Measurements from ENCODE around the gene LHX1.
A peak's percentile ranks its signal among the peaks of the same experiment; 100 is the strongest.

Gene LHX1

GRCh38 chr17:36977066-36977465 lies 39.8 kb downstream of the LHX1 start:
- peaks cover 50% of the 10 kb centered on the region for H3K4me1 ChIP-seq (ENCODE audit: control insufficient read depth, insufficient read depth, low read length)
- POLR2A ChIA-PET: no interaction called here
- no peak overlapping the region for H3K4me3 ChIP-seq (ENCODE audit: low read depth, low read length)
- no peak for TF ChIP-seq ZNF768 (tag by site-specific recombination; IDR thresholded peaks at IDR 0.05)
- H3K9me3 ChIP-seq (ENCODE audit: control insufficient read depth, insufficient read depth, low read depth, low read length): no peaks in the 10 kb centered on the region
- H3K36me3 ChIP-seq (ENCODE audit: control insufficient read depth in 2 of 2, insufficient read depth in 1 of 2, low read length in 2 of 2): no peaks in the 10 kb centered on the region; a peak in 1 of 3 replicates
- H3K27ac ChIP-seq (ENCODE audit: extremely low read depth, low read depth, low read length): no peak overlapping the region
- CTCF ChIA-PET: interaction anchor here (0.5 to 1.4 kb wide), 2 partner anchors 23 to 80 kb away, joined by 3 read pairs; no protein-coding TSS in a partner anchor

GRCh38 chr17:36977568-36977967 lies 40.3 kb downstream of the LHX1 start:
- Histone ChIP-seq H3K4me3 (ENCODE audit: low read depth, low read length) (no peak overlapping the region), H3K36me3 (ENCODE audit: control insufficient read depth in 2 of 2, insufficient read depth in 1 of 2, low read length in 2 of 2) (no peaks in the 10 kb centered on the region; a peak in 1 of 3 replicates), H3K4me1 (ENCODE audit: control insufficient read depth, insufficient read depth, low read length) (peaks cover 45% of the 10 kb centered on the region), H3K9me3 (ENCODE audit: control insufficient read depth, insufficient read depth, low read depth, low read length) (no peaks in the 10 kb centered on the region), H3K27ac (ENCODE audit: extremely low read depth, low read depth, low read length) (no peak overlapping the region)
- ChIA-PET CTCF (interaction anchor here (0.5 to 1.4 kb wide), 3 partner anchors 22 to 290 kb away, joined by 3 read pairs; no protein-coding TSS in a partner anchor), POLR2A (no interaction called here)
- TF ChIP-seq PRDM1 (tag by site-specific recombination; IDR thresholded peaks at IDR 0.05): peak; percentile 79
- no peak for TF ChIP-seq ZNF23 (tag by site-specific recombination; IDR thresholded peaks at IDR 0.05; ENCODE audit: borderline replicate concordance)
- TF ChIP-seq, protein P1, sequence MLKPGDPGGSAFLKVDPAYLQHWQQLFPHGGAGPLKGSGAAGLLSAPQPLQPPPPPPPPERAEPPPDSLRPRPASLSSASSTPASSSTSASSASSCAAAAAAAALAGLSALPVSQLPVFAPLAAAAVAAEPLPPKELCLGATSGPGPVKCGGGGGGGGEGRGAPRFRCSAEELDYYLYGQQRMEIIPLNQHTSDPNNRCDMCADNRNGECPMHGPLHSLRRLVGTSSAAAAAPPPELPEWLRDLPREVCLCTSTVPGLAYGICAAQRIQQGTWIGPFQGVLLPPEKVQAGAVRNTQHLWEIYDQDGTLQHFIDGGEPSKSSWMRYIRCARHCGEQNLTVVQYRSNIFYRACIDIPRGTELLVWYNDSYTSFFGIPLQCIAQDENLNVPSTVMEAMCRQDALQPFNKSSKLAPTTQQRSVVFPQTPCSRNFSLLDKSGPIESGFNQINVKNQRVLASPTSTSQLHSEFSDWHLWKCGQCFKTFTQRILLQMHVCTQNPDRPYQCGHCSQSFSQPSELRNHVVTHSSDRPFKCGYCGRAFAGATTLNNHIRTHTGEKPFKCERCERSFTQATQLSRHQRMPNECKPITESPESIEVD (tag by site-specific recombination; IDR thresholded peaks at IDR 0.05): peak; percentile 76
- no peak for TF ChIP-seq ZNF223 (tag by site-specific recombination; IDR thresholded peaks at IDR 0.05)
- TF ChIP-seq ZNF184 (tag by site-specific recombination; IDR thresholded peaks at IDR 0.05): no peak

GRCh38 chr17:36978810-36979564 lies 41.7 kb downstream of the LHX1 start:
- H3K9me3 ChIP-seq (ENCODE audit: control insufficient read depth, insufficient read depth, low read depth, low read length): no peaks in the 10 kb centered on the region
- CTCF ChIA-PET: interaction anchor here (0.6 to 1.7 kb wide), 3 partner anchors 68 to 321 kb away, joined by 4 to 9 read pairs (median 5); no protein-coding TSS in a partner anchor
- H3K4me1 ChIP-seq (ENCODE audit: control insufficient read depth, insufficient read depth, low read length): peaks cover 40% of the 10 kb centered on the region
- TF ChIP-seq SP7 (tag by site-specific recombination; IDR thresholded peaks at IDR 0.05) (0 out of 2 replicates have a peak, but pooled peaks have one; percentile 22), YY1 (tag by site-specific recombination; IDR thresholded peaks at IDR 0.05) (no peak), ZNF366 (tag by site-specific recombination; conservative IDR thresholded peaks at IDR 0.05) (0 out of 2 replicates have a peak, but pooled peaks have one; percentile 15), MZF1 (tag by site-specific recombination; IDR thresholded peaks at IDR 0.05; ENCODE audit: borderline replicate concordance) (peak; percentile 79; the same call in 1 of the 2 replicates), ZBTB20 (tag by site-specific recombination; IDR thresholded peaks at IDR 0.05) (peak; percentile 19; the same call in 1 of the 2 replicates), ZNF555 (tag by site-specific recombination; conservative IDR thresholded peaks at IDR 0.05) (no peak)
- TF ChIP-seq, protein P1 (tag by site-specific recombination; IDR thresholded peaks at IDR 0.05): peak; percentile 67
- H3K27ac ChIP-seq (ENCODE audit: extremely low read depth, low read depth, low read length): peak overlapping the region; percentile 36
- no peak overlapping the region for H3K4me3 ChIP-seq (ENCODE audit: low read depth, low read length)
- POLR2A ChIA-PET: interaction anchor here (1.4 kb wide), 1 partner anchor 77 kb away, joined by 3 read pairs; no protein-coding TSS in a partner anchor
- peaks cover 0 to 8% of the 10 kb centered on the region in 2 experiments; a peak in 1 of 3 replicates for H3K36me3 ChIP-seq (ENCODE audit: control insufficient read depth in 2 of 2, insufficient read depth in 1 of 2, low read length in 2 of 2)

DNA sequence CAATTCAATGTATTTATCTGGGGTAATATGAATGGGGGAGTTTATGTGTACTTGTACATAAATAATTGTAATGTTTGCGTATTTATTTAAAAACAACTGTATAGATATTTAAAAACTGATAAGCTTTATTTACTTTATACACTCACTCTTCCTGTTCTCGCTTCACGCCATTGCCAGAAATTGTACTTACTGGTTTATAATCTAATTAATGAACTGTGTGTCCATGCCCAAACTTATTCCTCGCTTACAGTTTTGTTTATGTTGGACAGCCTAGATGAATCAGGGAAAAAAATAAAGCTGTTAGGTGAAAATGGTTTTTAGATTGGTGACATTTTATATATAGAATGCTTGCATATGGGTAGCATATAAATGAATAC lies 42.3 kb downstream of the LHX1 start:
- ChIA-PET CTCF (interaction anchor here (0.6 to 1.7 kb wide), 4 partner anchors 67 to 352 kb away, joined by 3 to 9 read pairs (median 4); no protein-coding TSS in a partner anchor), POLR2A (interaction anchor here (0.9 to 1.4 kb wide), 2 partner anchors 31 to 78 kb away, joined by 3 read pairs; partner anchors contain the start of gene AATF)
- peak overlapping the region; percentile 36; the same call in 1 of the 2 replicates for H3K27ac ChIP-seq (ENCODE audit: extremely low read depth, low read depth, low read length)
- TF ChIP-seq GFI1B (tag by site-specific recombination; IDR thresholded peaks at IDR 0.05) (no peak), MZF1 (tag by site-specific recombination; IDR thresholded peaks at IDR 0.05; ENCODE audit: borderline replicate concordance) (0 out of 2 replicates have a peak, but pooled peaks have one; percentile 3), ELK4 (IDR thresholded peaks at IDR 0.05; ENCODE audit: borderline replicate concordance, low read depth, low read length) (no peak), ZNF133 (tag by site-specific recombination; IDR thresholded peaks at IDR 0.05) (no peak), KLF1 (tag by site-specific recombination; IDR thresholded peaks at IDR 0.05) (no peak), ZNF624 (tag by site-specific recombination; IDR thresholded peaks at IDR 0.05) (no peak), ZBTB1 (tag by site-specific recombination; IDR thresholded peaks at IDR 0.05) (no peak)

More for the DNA sequence above, 42.3 kb downstream of the LHX1 start:
- Histone ChIP-seq H3K4me1 (ENCODE audit: control insufficient read depth, insufficient read depth, low read length) (peaks cover 39% of the 10 kb centered on the region), H3K9me3 (ENCODE audit: control insufficient read depth, insufficient read depth, low read depth, low read length) (no peaks in the 10 kb centered on the region), H3K4me3 (ENCODE audit: low read depth, low read length) (no peak overlapping the region), H3K36me3 (ENCODE audit: control insufficient read depth in 2 of 2, insufficient read depth in 1 of 2, low read length in 2 of 2) (peaks cover 0 to 8% of the 10 kb centered on the region in 2 experiments; a peak in 1 of 3 replicates)

Measured in HEK293 (cell line).